ENCODE results near the gene AGBL4.
"Not testable (repeated sequence)": the region's sequence is repeated elsewhere in the genome, so short reads cannot be mapped to it uniquely, and the experiment has no call there.

AGBL4 gene

DNA sequence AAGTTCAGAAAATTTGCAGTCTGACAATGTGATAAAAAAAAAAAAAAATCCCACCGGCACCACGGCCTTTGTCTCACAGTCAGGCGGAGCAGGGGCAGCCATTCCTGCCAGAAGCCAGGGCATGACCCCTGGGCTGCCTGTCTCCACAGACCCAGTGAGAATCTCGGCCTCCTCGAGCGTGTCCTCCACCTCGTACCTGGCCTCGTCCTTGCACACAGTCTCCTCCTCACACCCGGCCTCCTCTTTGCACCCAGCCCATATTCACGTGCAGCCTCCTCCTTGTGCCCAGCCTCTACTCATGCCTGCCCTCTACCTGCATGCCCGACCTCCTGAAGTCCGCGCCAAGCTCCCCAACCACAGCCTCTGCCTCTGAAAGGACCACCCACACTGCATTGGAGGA lies 182.0 kb downstream of the AGBL4 start:
- Mint-ChIP-seq H3K4me3 (no peak overlapping the region), H3K4me1 (no peaks in the 10 kb centered on the region), H3K27me3 (peaks cover 2% of the 10 kb centered on the region), H3K9me3 (peaks cover 31% of the 10 kb centered on the region), H3K36me3 (ENCODE audit: low read depth) (peaks cover 2% of the 10 kb centered on the region), H3K27ac (no peak overlapping the region)
- no peak for DNase-seq
- no peak for ATAC-seq

GRCh38 chr1:49824261-49824660 lies 199.5 kb downstream of the AGBL4 start:
- Mint-ChIP-seq H3K27me3 (no peaks in the 10 kb centered on the region), H3K9me3 (peaks cover 8% of the 10 kb centered on the region)

DNA sequence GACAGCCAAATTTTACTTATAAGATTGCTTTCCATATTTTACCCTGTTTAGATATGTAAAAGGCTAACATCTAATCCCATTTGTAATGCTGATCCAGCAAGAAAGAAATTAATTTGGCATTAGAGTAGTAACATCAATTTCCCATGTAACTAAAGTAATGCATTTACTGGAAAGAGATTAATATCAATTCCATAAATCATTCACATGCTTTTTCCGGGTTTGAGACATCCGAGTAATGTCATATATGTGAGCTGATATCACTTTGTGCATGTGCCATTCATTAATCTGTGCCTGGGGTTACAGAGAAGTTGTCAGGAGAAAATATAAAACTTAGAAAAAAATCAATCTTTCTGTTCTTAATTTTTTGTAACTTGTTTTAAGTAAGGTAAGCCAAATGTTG lies 206.1 kb downstream of the AGBL4 start:
- no peaks in the 10 kb centered on the region for H3K36me3 Mint-ChIP-seq (ENCODE audit: low read depth)
- no peak overlapping the region for H3K27ac Mint-ChIP-seq
- DNase-seq (no peak), ATAC-seq (no peak)
- no peak overlapping the region for H3K4me3 Mint-ChIP-seq
- no peaks in the 10 kb centered on the region for H3K27me3 Mint-ChIP-seq
- H3K9me3 Mint-ChIP-seq: peaks cover 6% of the 10 kb centered on the region
- H3K4me1 Mint-ChIP-seq: no peaks in the 10 kb centered on the region

More at GRCh38 chr1:49824261-49824660, 199.5 kb downstream of the AGBL4 start:
- H3K4me3 Mint-ChIP-seq: no peak overlapping the region
- ATAC-seq (no peak), DNase-seq (no peak)
- no peaks in the 10 kb centered on the region for H3K4me1 Mint-ChIP-seq
- no peak overlapping the region for H3K27ac Mint-ChIP-seq
- no peaks in the 10 kb centered on the region for H3K36me3 Mint-ChIP-seq (ENCODE audit: low read depth)

GRCh38 chr1:49787013-49787412 lies 236.7 kb downstream of the AGBL4 start:
- ATAC-seq; H3K4me1 Mint-ChIP-seq; H3K27ac Mint-ChIP-seq; H3K36me3 Mint-ChIP-seq (ENCODE audit: low read depth); DNase-seq; H3K27me3 Mint-ChIP-seq; H3K4me3 Mint-ChIP-seq; H3K9me3 Mint-ChIP-seq: not testable (repeated sequence)

GRCh38 chr1:49765034-49765433 lies 258.7 kb downstream of the AGBL4 start:
- H3K9me3 Mint-ChIP-seq: peaks cover 25% of the 10 kb centered on the region
- peaks cover 2% of the 10 kb centered on the region for H3K36me3 Mint-ChIP-seq (ENCODE audit: low read depth)
- H3K4me1 Mint-ChIP-seq: no peaks in the 10 kb centered on the region
- H3K27me3 Mint-ChIP-seq: no peaks in the 10 kb centered on the region
- no peak for DNase-seq
- H3K4me3 Mint-ChIP-seq: no peak overlapping the region
- no peak overlapping the region for H3K27ac Mint-ChIP-seq
- ATAC-seq: no peak

DNA sequence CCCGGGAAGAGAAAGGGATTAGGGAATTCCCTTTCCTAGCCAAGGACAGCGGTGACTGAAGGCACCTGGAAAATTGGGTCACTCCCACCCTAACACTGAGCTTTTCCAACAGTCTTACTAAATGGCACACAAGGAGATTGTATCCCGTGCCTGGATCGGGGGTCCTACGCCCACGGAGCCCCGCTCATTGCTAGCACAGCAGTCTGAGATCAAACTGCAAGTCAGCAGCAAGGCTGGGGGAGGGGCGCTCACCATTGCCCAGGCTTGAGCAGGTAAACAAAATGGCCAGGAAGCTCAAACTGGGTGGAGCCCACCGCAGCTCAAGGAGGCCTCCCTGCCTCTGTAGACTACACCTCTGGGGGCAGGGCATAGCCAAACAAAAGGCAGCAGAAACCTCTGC lies 285.6 kb downstream of the AGBL4 start:
- H3K4me3 Mint-ChIP-seq; H3K36me3 Mint-ChIP-seq (ENCODE audit: low read depth); H3K27me3 Mint-ChIP-seq; H3K27ac Mint-ChIP-seq; ATAC-seq; H3K4me1 Mint-ChIP-seq; DNase-seq: not testable (repeated sequence)
- peaks cover 16% of the 10 kb centered on the region for H3K9me3 Mint-ChIP-seq

DNA sequence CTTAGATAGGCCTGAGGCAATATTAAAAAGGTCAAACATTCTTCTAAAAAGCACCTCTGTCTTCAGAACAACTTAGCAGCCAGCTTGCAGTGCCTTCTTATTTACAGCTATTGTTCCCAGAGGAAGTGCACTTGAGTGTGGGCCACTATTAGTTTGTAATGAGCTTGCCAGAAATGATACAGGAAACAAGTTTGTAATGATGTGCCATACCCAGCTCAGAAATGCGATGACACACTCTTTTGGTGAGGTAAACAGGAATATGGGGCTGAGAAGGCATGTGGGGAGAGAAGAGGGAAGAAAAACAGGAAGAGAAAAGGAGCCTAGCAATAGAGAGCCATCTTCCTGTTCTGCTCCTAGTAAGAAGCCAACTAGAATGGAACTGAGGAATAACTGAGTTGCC lies 295.4 kb downstream of the AGBL4 start:
- H3K4me1 Mint-ChIP-seq: no peaks in the 10 kb centered on the region
- H3K4me3 Mint-ChIP-seq: no peak overlapping the region
- H3K36me3 Mint-ChIP-seq (ENCODE audit: low read depth): no peaks in the 10 kb centered on the region
- no peak for DNase-seq
- H3K27me3 Mint-ChIP-seq: no peaks in the 10 kb centered on the region
- H3K9me3 Mint-ChIP-seq: peaks cover 9% of the 10 kb centered on the region
- no peak overlapping the region for H3K27ac Mint-ChIP-seq
- no peak for ATAC-seq

DNA sequence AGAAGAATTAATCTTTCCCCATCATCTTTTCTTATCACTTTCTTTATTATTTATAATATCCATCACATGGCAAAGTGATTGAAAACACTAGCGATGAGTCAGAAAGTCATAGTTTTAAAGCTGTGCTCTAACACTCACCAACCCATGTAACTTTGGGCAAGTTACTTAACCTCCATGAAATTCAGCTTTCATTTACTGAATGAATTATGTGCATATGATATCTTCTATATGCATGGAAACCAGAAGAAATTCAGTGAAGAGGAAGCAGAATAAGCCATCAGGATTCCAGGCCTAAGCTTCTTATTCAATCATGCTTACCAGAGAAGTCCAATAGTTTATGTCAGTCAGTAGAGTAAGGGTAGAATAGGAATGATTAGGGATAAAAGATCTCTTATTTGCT lies 300.1 kb downstream of the AGBL4 start:
- Mint-ChIP-seq H3K9me3 (no peaks in the 10 kb centered on the region), H3K27me3 (no peaks in the 10 kb centered on the region), H3K4me3 (no peak overlapping the region), H3K4me1 (no peaks in the 10 kb centered on the region), H3K27ac (no peak overlapping the region), H3K36me3 (ENCODE audit: low read depth) (no peaks in the 10 kb centered on the region)
- ATAC-seq (no peak), DNase-seq (no peak)

DNA sequence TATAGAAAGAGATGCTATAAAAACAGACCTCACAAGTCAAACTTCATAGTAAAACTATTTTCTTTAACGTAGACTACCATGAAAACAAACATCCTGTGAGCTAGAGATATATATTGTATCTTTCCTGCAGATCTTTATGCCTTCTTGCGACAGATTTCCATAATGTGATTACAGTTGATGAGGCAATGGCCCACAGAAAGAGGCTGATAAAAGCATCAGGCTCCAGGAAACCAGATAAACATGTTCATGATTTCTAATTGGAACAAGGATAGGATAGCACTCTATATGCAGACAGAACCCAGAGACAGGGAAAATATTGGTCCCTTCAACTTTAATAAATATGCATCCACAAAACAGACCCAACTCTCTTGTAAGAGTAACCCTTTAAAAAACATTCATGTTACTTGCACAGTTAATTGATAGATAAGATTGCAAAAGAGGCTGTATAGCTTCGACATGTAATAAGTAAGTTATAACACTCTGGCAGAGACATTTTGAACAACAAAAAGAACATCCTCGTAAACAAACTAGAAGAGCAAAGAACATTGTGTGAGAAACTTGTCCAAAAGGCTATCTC lies 329.4 kb downstream of the AGBL4 start:
- Mint-ChIP-seq H3K4me1 (no peaks in the 10 kb centered on the region), H3K36me3 (ENCODE audit: low read depth) (no peaks in the 10 kb centered on the region)

DNA sequence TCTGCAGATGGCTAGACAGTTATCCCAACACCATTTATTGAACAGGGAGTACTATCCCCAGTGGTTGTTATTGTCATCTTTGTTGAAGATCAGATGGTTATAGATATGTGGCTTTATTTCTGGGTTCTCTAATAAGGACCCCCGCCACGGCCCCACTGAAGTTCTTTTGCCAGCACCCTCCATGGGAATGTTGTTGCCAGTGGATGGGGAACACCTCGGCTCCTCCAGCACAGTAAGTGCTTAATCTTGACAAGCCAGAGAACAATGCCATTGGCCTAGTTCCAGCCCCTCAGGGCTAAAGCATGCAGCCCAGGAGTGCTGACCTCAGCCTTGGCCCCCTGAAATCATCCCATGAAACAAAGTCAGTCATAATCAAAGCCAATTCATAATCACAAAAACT lies 337.6 kb downstream of the AGBL4 start:
- Mint-ChIP-seq H3K9me3 (peaks cover 5% of the 10 kb centered on the region), H3K4me3 (no peak overlapping the region), H3K27ac (no peak overlapping the region), H3K4me1 (no peaks in the 10 kb centered on the region), H3K36me3 (ENCODE audit: low read depth) (no peaks in the 10 kb centered on the region), H3K27me3 (no peaks in the 10 kb centered on the region)
- DNase-seq (no peak), ATAC-seq (no peak)

More for the DNA sequence above, 329.4 kb downstream of the AGBL4 start:
- DNase-seq (no peak), ATAC-seq (no peak)
- H3K27ac Mint-ChIP-seq: no peak overlapping the region
- H3K27me3 Mint-ChIP-seq: no peaks in the 10 kb centered on the region
- no peak overlapping the region for H3K4me3 Mint-ChIP-seq
- no peaks in the 10 kb centered on the region for H3K9me3 Mint-ChIP-seq

GRCh38 chr1:49677706-49678105 lies 346.0 kb downstream of the AGBL4 start:
- no peaks in the 10 kb centered on the region for H3K27me3 Mint-ChIP-seq

GRCh38 chr1:49651136-49651535 lies 372.6 kb downstream of the AGBL4 start:
- Mint-ChIP-seq H3K9me3 (peaks cover 5% of the 10 kb centered on the region), H3K4me1 (no peaks in the 10 kb centered on the region), H3K4me3 (no peak overlapping the region), H3K27me3 (no peaks in the 10 kb centered on the region), H3K27ac (no peak overlapping the region), H3K36me3 (ENCODE audit: low read depth) (no peaks in the 10 kb centered on the region)
- ATAC-seq: no peak
- DNase-seq: no peak

More at GRCh38 chr1:49677706-49678105, 346.0 kb downstream of the AGBL4 start:
- Mint-ChIP-seq H3K4me3 (no peak overlapping the region), H3K9me3 (peaks cover 9% of the 10 kb centered on the region), H3K4me1 (no peaks in the 10 kb centered on the region), H3K36me3 (ENCODE audit: low read depth) (no peaks in the 10 kb centered on the region), H3K27ac (no peak overlapping the region)
- DNase-seq (no peak), ATAC-seq (no peak)

DNA sequence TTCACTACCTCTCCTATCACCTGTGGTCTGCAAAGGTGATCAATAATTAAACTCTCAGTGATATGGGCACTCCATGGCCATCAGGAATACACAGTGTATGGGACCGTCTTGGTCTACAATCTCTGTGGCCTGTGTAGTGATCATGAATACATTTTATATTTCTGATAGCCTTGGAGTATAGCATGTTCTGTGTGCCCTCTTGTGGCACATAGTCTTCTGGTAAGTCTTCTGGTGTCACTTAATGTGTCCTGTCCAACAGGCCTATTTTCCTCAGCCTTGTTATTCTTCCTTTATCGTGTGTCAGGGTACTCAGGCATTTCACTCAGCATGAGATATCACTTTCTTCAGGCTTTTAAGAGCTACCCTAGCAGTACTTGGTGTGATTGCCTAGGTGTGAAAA lies 393.6 kb downstream of the AGBL4 start:
- H3K27me3 Mint-ChIP-seq: no peaks in the 10 kb centered on the region
- DNase-seq (no peak), ATAC-seq (no peak)
- H3K27ac Mint-ChIP-seq: no peak overlapping the region
- no peak overlapping the region for H3K4me3 Mint-ChIP-seq
- H3K4me1 Mint-ChIP-seq: no peaks in the 10 kb centered on the region
- no peaks in the 10 kb centered on the region for H3K9me3 Mint-ChIP-seq
- no peaks in the 10 kb centered on the region for H3K36me3 Mint-ChIP-seq (ENCODE audit: low read depth)

GRCh38 chr1:49627781-49628180 lies 396.0 kb downstream of the AGBL4 start:
- Mint-ChIP-seq H3K9me3 (peaks cover 4% of the 10 kb centered on the region), H3K36me3 (ENCODE audit: low read depth) (no peaks in the 10 kb centered on the region), H3K27ac (no peak overlapping the region), H3K4me3 (no peak overlapping the region), H3K27me3 (no peaks in the 10 kb centered on the region), H3K4me1 (no peaks in the 10 kb centered on the region)
- ATAC-seq (no peak), DNase-seq (no peak)

- peaks cover 4% of the 10 kb centered on the region for H3K9me3 Mint-ChIP-seq
- no peak overlapping the region for H3K4me3 Mint-ChIP-seq
- no peak overlapping the region for H3K27ac Mint-ChIP-seq
- no peaks in the 10 kb centered on the region for H3K4me1 Mint-ChIP-seq
- DNase-seq (no peak), ATAC-seq (no peak)
- H3K36me3 Mint-ChIP-seq (ENCODE audit: low read depth): no peaks in the 10 kb centered on the region
- no peaks in the 10 kb centered on the region for H3K27me3 Mint-ChIP-seq
Measured at GRCh38 chr1:49626472-49626871, 397.3 kb downstream of the AGBL4 start.

DNA sequence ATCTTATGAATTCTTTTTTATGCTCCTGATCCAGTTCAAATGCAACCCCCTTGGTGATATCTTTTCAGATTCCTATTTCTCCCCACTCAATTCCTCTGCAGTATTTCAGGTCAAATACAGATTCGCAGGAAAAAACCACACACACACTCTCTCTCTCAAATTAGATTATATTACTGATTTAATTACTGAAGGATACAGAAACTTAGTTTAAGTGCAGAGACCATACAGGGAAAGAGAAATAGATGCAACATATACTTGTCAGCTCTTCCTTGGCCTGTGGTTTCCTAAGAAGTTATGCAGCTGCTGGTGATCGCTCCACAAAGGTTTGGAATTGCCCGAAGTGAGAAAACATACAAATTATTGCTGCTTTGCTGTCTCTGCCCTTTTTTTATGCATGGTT lies 400.9 kb downstream of the AGBL4 start:
- peaks cover 11% of the 10 kb centered on the region for H3K9me3 Mint-ChIP-seq
- no peak overlapping the region for H3K27ac Mint-ChIP-seq
- ATAC-seq: no peak
- no peaks in the 10 kb centered on the region for H3K36me3 Mint-ChIP-seq (ENCODE audit: low read depth)
- H3K4me1 Mint-ChIP-seq: no peaks in the 10 kb centered on the region
- H3K4me3 Mint-ChIP-seq: no peak overlapping the region
- H3K27me3 Mint-ChIP-seq: no peaks in the 10 kb centered on the region
- DNase-seq: no peak
